Dermis lymphatic vessel endothelial cell (primary cell): ENCODE results near the gene PSMB9. TPM values are rescaled to one million over a fixed set of nuclear protein-coding genes. Genes with fewer than 3 reads are reported as not detected.

ENCODE experiments used
- total RNA-seq: library from RNA; depleted of rRNA; stranded (reverse); fragments of >200 nt; gene quantifications from 2 replicates; pipeline ENCODE4 v1.2.1, GENCODE V29; 2014

Gene PSMB9
- total RNA-seq: 22.7 and 27.8 TPM in 2 replicates

DNA sequence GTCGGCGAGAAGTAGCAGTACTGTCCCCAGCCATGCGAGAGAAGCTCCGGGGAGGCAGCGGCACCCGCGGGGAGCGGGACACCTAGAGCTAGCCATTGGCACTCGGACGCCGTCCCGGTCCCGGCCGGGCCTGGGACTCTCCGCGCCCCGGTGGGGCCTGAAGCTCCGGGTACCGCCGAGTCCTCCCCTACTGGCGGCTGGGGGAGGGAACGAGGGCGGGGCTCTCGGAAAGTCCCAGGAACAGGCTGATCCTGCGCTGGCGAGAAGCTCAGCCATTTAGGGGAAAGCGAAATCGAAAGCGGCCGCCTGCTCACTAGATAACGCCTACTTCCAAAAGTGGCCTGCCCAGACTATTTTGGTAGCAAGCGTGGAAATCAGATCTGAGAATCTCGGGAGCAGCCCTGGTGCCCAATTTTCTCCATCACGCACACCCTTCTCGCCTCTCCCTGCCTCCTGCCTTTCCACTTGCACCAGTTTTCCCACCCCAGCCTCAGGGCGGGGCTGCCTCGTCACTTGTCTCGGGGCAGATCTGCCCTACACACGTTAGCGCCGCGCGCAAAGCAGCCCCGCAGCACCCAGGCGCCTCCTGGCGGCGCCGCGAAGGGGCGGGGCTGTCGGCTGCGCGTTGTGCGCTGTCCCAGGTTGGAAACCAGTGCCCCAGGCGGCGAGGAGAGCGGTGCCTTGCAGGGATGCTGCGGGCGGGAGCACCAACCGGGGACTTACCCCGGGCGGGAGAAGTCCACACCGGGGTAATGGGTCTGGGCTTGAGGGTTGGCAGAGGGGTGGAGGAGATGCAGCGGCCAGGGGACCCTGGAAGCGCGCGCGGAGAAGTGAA is at the start of gene PSMB9, which contains the start of gene TAP1:
TSS of gene PSMB9 (plus strand) at position 652 of the 835 bp plus-strand sequence. CDS start at position 690, 38 bp downstream.
TSS of gene TAP1 (minus strand) at position 164 of the 835 bp plus-strand sequence. CDS start at position 96, 68 bp downstream.

DNA sequence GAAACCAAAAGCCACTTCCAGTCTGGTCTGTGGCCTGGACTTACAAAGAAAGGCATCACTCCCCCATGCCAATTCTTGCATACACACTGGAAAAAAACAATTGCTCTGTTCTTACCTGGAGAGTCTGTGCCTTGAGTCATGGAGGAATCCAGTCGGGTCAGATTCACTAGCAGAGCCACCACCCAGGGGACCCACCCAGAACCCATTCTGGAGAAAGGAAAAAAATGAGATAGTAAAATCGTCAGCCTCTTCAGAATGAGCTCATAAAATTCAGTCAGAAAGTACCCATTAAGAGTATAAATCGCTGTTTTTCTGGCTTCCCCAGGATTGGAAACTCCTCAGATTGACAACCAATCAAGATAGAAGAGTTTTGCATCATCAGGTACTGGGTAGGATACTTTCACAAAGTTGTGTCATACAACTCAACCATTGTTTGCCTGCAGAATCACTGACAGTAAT is 37.2 kb upstream of the PSMB9 start, which contains the start of gene HLA-DOB:
TSS of gene HLA-DOB (minus strand) at position 257 of the 459 bp plus-strand sequence. CDS start at position 206, 51 bp downstream.

DNA sequence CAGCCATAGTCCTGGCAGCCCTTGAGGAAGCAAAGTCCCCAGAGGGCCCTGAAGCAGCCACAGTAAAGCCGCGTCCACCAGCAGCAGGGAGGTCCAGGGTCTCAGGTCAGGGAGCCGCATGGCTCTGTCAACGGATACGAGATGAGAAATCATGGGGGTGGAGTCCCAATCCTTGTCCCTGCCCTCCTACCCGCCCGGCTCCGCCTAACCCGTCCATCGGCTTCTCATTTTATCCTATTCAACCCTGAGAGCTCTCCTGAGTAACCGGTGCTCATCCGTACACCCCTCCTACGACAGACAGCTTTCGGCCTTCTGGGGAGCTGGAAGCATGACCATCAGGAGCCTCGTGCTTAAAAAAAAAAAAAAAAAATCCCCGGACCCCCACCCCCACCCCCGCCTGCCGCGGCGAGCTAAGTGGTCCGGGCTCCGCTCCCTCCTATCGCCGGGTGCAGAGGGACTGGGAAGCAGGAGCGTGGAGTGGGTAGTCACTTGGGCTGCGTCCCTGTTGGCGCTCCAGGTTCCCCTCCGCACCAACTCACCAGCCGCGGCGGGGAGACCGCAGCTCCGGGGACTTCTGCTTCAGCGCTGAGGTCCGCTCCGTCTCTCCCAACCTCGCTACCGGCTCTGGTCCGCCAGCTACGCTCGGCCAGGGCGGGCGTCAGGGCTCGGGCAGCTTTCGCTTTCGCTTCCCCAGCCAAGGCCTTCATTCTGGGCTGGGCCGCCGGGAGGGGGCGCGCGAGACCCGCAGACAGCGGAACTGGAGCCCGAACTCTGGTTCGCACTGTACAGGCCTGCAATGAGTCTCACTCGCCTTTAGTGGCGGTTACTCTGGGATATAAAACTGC is 15.7 kb upstream of the PSMB9 start, which contains the start of gene TAP2:
TSS of gene TAP2 (minus strand) at position 626 of the 845 bp plus-strand sequence. CDS start at position 120, 506 bp downstream.

DNA sequence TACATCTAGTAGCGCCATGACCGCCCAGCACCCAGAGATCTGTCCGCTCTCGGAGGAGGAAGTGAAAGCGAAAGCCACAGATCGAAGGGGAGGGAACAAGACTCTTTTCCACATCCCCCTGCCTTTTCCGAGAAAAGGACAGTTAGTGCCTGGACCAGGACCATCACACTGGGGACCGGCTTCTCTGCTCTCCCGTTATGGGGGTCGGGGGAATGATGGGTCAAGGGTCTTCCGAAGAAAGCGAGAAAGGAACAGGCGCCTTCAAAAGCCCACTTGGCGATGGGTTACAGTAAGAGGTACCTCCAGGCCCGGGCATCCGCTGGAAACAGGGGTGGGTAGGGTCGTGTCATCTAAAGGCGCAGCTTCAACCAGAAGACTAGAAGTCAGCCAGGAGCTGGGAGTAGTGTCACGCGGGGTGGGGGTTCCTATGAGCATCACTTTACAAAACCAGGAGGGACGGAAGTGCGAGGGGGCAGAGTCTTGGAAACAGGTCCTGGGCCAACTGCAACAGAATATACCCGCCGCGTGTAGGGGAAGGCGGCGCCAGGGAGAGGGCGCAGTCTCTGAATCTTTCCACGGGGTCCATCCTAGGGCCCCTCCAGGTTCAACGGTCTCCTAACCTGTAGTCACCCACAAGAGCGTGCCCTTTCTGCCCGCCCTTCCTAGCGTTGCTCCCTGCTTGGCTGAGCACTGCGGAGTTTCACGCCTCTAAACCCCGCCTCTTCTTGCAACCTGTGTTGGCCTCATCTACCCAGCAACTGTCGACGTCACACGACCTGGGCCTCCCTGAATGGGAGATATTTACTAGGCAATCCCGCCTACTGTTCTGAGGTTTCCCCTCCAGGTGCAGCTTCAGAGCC is 9.8 kb upstream of the PSMB9 start, which contains the start of gene PSMB8:
TSS of gene PSMB8 (minus strand) at position 69 of the 860 bp plus-strand sequence. CDS start at position 18, 51 bp downstream.

Other genes starting within 250 kb of the PSMB9 start
- gene HLA-DQA1, start 216.8 kb upstream of the PSMB9 start, total RNA-seq: not detected in 2 replicates
- gene HLA-DQB1, start 187.5 kb upstream of the PSMB9 start, total RNA-seq: 0.09 TPM in 1 of 2 replicates, not detected in the other
- not detected in 2 replicates for gene HLA-DQA2, start 112.8 kb upstream of the PSMB9 start, total RNA-seq
- gene HLA-DQB2, start 90.7 kb upstream of the PSMB9 start, total RNA-seq: not detected in 2 replicates
- gene HLA-DOB, start 37.2 kb upstream of the PSMB9 start, total RNA-seq: not detected in 2 replicates
- 17.6 and 34.9 TPM in 2 replicates for gene TAP2, start 15.5 kb upstream of the PSMB9 start, total RNA-seq
- 66.2 and 77.1 TPM in 2 replicates for gene PSMB8, start 10.1 kb upstream of the PSMB9 start, total RNA-seq
- gene TAP1, start 488 bp upstream of the PSMB9 start, total RNA-seq: 25.8 and 33.4 TPM in 2 replicates
- gene HLA-DMB, start 86.8 kb downstream of the PSMB9 start, total RNA-seq: 0.22 and 0.34 TPM in 2 replicates
- 0.43 and 1.0 TPM in 2 replicates for gene HLA-DMA, start 98.9 kb downstream of the PSMB9 start, total RNA-seq
- gene BRD2, start 114.4 kb downstream of the PSMB9 start, total RNA-seq: 48.1 and 59.9 TPM in 2 replicates
- gene HLA-DOA, start 155.4 kb downstream of the PSMB9 start, total RNA-seq: not detected in 2 replicates
- gene HLA-DPA1, start 219.5 kb downstream of the PSMB9 start, total RNA-seq: 4.6 and 6.9 TPM in 2 replicates
- gene HLA-DPB1, start 221.8 kb downstream of the PSMB9 start, total RNA-seq: 10.0 and 16.6 TPM in 2 replicates